Measurements from ENCODE around the gene NAPA.

Gene NAPA

GRCh38 chr19:47503826-47504150 lies 11.1 kb downstream of the NAPA start:
- Histone ChIP-seq H3K9ac (ENCODE audit: insufficient read length) (no peak overlapping the region), H3K4me3 (no peak overlapping the region), H3K36me3 (ENCODE audit: insufficient read depth, low read length) (no peaks in the 10 kb centered on the region; the same call in 1 of the 2 replicates), H3K9me3 (ENCODE audit: low read depth, low read length) (no peaks in the 10 kb centered on the region), H3K27ac (no peak overlapping the region)
- no peak for DNase-seq (ENCODE audit: low read depth, low spot score)
- TF ChIP-seq POLR2AphosphoS5 (IDR thresholded peaks at IDR 0.05; ENCODE audit: borderline replicate concordance, low read depth, low read length): no peak
- no peak for TF ChIP-seq EZH2 (IDR thresholded peaks at IDR 0.05)
- TF ChIP-seq FOXP2 (optimal IDR thresholded peaks at IDR 0.05; ENCODE audit: control extremely low read depth, extremely low read length, insufficient read depth): no peak

GRCh38 chr19:47503130-47503825 lies 11.6 kb downstream of the NAPA start:
- TF ChIP-seq FOXP2 (optimal IDR thresholded peaks at IDR 0.05; ENCODE audit: control extremely low read depth, extremely low read length, insufficient read depth) (no peak), POLR2AphosphoS5 (IDR thresholded peaks at IDR 0.05; ENCODE audit: borderline replicate concordance, low read depth, low read length) (no peak), EZH2 (IDR thresholded peaks at IDR 0.05) (no peak)
- Histone ChIP-seq H3K9ac (ENCODE audit: insufficient read length) (no peak overlapping the region), H3K27ac (no peak overlapping the region), H3K4me3 (no peak overlapping the region), H3K9me3 (ENCODE audit: low read depth, low read length) (no peaks in the 10 kb centered on the region), H3K36me3 (ENCODE audit: insufficient read depth, low read length) (no peaks in the 10 kb centered on the region; the same call in 1 of the 2 replicates)
- no peak for DNase-seq (ENCODE audit: low read depth, low spot score)

GRCh38 chr19:47499863-47500830 lies 14.7 kb downstream of the NAPA start:
- TF ChIP-seq POLR2AphosphoS5 (IDR thresholded peaks at IDR 0.05; ENCODE audit: borderline replicate concordance, low read depth, low read length) (no peak), FOXP2 (optimal IDR thresholded peaks at IDR 0.05; ENCODE audit: control extremely low read depth, extremely low read length, insufficient read depth) (no peak), EZH2 (IDR thresholded peaks at IDR 0.05) (no peak)
- H3K9ac ChIP-seq (ENCODE audit: insufficient read length): no peak overlapping the region
- no peak overlapping the region for H3K4me3 ChIP-seq
- no peak for DNase-seq (ENCODE audit: low read depth, low spot score)
- H3K9me3 ChIP-seq (ENCODE audit: low read depth, low read length): no peaks in the 10 kb centered on the region
- no peak overlapping the region for H3K27ac ChIP-seq
- no peaks in the 10 kb centered on the region; the same call in 1 of the 2 replicates for H3K36me3 ChIP-seq (ENCODE audit: insufficient read depth, low read length)

GRCh38 chr19:47499371-47499770 lies 15.5 kb downstream of the NAPA start:
- H3K9me3 ChIP-seq (ENCODE audit: low read depth, low read length): no peaks in the 10 kb centered on the region
- TF ChIP-seq POLR2AphosphoS5 (IDR thresholded peaks at IDR 0.05; ENCODE audit: borderline replicate concordance, low read depth, low read length) (no peak), FOXP2 (optimal IDR thresholded peaks at IDR 0.05; ENCODE audit: control extremely low read depth, extremely low read length, insufficient read depth) (no peak), EZH2 (IDR thresholded peaks at IDR 0.05) (no peak)
- H3K9ac ChIP-seq (ENCODE audit: insufficient read length): no peak overlapping the region
- no peak overlapping the region for H3K4me3 ChIP-seq
- H3K36me3 ChIP-seq (ENCODE audit: insufficient read depth, low read length): no peaks in the 10 kb centered on the region; the same call in 1 of the 2 replicates
- no peak for DNase-seq (ENCODE audit: low read depth, low spot score)
- H3K27ac ChIP-seq: no peak overlapping the region

GRCh38 chr19:47498561-47498960 lies 16.3 kb downstream of the NAPA start:
- no peak overlapping the region for H3K4me3 ChIP-seq
- DNase-seq (ENCODE audit: low read depth, low spot score): no peak
- no peak for TF ChIP-seq FOXP2 (optimal IDR thresholded peaks at IDR 0.05; ENCODE audit: control extremely low read depth, extremely low read length, insufficient read depth)
- no peak for TF ChIP-seq POLR2AphosphoS5 (IDR thresholded peaks at IDR 0.05; ENCODE audit: borderline replicate concordance, low read depth, low read length)
- no peak for TF ChIP-seq EZH2 (IDR thresholded peaks at IDR 0.05)
- no peaks in the 10 kb centered on the region for H3K9me3 ChIP-seq (ENCODE audit: low read depth, low read length)
- no peak overlapping the region for H3K9ac ChIP-seq (ENCODE audit: insufficient read length)
- no peak overlapping the region for H3K27ac ChIP-seq
- H3K36me3 ChIP-seq (ENCODE audit: insufficient read depth, low read length): no peaks in the 10 kb centered on the region; the same call in 1 of the 2 replicates

GRCh38 chr19:47497821-47498520 lies 16.9 kb downstream of the NAPA start:
- no peak overlapping the region for H3K4me3 ChIP-seq
- no peak overlapping the region for H3K27ac ChIP-seq
- TF ChIP-seq EZH2 (IDR thresholded peaks at IDR 0.05) (no peak), FOXP2 (optimal IDR thresholded peaks at IDR 0.05; ENCODE audit: control extremely low read depth, extremely low read length, insufficient read depth) (no peak)
- no peak overlapping the region for H3K9ac ChIP-seq (ENCODE audit: insufficient read length)
- no peak for DNase-seq (ENCODE audit: low read depth, low spot score)
- no peaks in the 10 kb centered on the region for H3K9me3 ChIP-seq (ENCODE audit: low read depth, low read length)
- no peaks in the 10 kb centered on the region; the same call in 1 of the 2 replicates for H3K36me3 ChIP-seq (ENCODE audit: insufficient read depth, low read length)

- no peak overlapping the region for H3K9ac ChIP-seq (ENCODE audit: insufficient read length)
- no peak overlapping the region for H3K27ac ChIP-seq
- H3K4me3 ChIP-seq: no peak overlapping the region
- no peaks in the 10 kb centered on the region; the same call in 1 of the 2 replicates for H3K36me3 ChIP-seq (ENCODE audit: insufficient read depth, low read length)
- H3K9me3 ChIP-seq (ENCODE audit: low read depth, low read length): no peaks in the 10 kb centered on the region
- no peak for TF ChIP-seq POLR2AphosphoS5 (IDR thresholded peaks at IDR 0.05; ENCODE audit: borderline replicate concordance, low read depth, low read length)
- TF ChIP-seq FOXP2 (optimal IDR thresholded peaks at IDR 0.05; ENCODE audit: control extremely low read depth, extremely low read length, insufficient read depth): no peak
- TF ChIP-seq EZH2 (IDR thresholded peaks at IDR 0.05): no peak
- DNase-seq (ENCODE audit: low read depth, low spot score): no peak
Measured at GRCh38 chr19:47497050-47497766, 17.7 kb downstream of the NAPA start.
